GM19043 (cell line): ENCODE measurements around the gene NLRP6.
"Not testable (repeated sequence)": the region's sequence is repeated elsewhere in the genome, so short reads cannot be mapped to it uniquely, and the experiment has no call there.

Experiments
- ATAC-seq: cut with Tn5 transposase; IDR thresholded peaks from one replicate; pipeline ENCODE4 v1.9.1; 2021; ENCODE audit warnings: low read depth; ENCODE audit not compliant: unreplicated experiment

NLRP6 gene

DNA sequence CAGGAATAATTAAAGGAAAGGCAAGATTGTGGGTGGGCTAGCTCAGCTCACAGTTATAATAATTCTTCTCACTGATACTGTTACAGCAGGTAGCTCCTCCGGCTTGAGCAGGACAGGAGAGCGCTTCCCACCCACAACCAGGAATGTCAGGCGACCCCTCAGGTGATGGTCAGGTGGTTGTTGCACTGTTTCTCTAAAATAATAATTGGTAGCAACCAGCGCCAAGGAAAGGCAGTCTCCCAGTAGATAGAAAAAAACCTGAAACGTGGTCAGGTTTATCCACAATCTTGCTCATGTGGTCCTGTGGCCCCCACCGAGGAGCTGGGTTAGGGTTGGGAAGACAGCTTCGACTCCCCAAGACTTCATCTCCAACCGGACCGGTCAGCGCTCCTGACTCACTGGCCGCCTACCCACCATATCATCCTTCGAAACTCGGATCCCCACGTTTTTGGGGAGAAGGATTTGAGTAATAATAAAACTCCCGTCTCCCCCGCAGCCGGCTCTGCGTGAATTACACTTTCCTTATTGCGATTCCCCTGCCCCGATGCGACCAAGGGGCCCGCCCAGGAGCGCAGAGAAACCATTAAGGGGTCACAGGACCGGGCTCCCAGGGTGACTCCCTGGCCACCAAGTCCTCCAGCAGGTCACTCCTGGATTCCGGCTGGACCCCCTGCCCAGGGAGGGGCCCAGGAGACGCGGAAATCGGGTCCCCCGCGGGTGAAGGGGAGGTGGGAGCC is 39.6 kb downstream of the NLRP6 start:
- not testable (repeated sequence) for ATAC-seq

DNA sequence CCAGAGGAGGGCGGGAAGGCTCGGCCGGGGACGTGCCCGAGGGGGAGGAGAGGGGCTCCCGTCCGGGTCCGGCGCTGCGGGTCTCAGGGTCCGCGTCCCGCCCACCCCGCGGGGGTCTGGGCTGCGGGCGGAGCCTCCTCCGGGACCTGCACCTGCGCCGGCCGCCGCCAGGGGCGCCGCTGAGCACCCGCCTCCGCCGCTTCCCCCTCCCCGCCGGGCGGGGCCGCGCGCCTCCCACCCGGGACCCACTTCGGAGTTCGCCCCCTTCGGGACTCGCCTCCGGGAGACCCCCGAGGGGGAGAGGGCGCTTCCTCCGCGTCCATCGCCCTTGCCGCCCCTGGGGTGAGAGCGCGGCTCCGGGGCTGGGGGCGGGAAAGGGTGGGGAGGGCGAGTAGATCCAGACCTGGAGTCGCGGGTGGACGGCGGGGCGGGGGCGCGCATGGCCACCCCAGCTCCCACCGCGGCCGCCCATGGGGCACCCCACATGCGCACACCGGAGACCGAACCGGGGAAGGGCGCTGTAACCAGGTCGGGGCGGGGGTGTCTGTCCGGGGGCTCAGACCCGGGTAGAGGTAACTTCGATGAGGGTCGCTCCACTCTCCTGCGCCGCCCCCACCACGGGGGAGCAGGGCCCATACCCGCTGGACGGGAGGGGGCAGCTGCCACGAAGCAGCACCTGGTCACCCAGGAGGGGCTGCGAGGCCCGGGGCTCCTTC is 40.4 kb downstream of the NLRP6 start:
- ATAC-seq, result not testable (repeated sequence)

DNA sequence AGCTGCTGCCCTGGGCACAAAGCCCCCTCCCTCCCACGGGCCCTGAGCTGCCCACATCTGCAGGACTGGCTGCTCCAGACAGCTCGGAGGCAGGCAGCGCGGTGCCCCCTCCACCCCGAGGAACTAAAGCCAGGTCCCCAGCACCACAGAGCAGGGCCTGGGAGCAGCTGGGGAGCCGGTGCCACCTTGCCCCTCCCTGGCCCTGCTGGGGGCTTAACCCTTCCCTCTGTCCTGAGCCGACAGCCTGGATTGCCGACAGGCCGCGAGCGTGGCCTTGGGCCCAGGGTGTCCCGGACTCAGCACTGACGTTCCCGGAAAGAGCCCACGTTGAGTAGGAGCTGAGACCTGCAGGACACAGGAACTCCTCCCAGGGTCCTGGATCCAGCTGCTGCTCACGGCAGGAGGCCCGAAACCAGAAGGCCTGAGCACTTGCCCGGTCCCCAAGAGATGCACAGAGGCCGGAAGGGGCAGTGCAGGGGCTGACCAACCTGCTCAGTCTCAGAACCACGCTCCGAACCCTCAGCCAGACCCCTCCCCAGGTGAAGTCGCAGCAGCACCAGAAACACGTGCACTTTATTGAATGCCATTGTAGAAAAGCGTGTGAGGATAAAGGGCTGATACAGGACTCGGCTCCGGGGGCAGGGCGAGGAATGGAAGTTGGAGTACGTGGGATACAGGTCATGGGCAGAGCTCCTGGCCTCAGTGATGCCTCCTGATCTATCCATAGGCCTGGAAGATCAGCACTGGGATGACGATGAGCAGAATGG is 41.1 kb downstream of the NLRP6 start:
- not testable (repeated sequence) for ATAC-seq

DNA sequence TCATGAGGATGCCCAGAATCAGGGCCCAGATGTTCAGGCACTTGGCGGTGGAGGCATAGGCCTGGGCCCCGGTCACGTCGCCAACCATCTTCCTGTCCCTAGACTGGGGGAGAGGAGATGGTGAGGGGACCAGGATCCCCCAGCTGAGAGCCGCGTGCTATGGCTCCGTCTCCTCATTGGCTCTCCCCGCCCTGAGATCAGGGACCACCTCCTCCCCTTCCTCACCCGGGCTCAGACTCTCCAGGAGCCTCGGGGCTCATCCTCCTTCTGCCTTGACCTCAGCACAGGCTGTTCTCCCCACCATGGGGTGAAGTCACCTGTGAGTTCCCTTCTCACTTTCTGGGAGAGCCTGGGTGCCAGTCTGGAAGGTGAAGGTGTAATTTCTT is 41.7 kb downstream of the NLRP6 start:
- not testable (repeated sequence) for ATAC-seq

DNA sequence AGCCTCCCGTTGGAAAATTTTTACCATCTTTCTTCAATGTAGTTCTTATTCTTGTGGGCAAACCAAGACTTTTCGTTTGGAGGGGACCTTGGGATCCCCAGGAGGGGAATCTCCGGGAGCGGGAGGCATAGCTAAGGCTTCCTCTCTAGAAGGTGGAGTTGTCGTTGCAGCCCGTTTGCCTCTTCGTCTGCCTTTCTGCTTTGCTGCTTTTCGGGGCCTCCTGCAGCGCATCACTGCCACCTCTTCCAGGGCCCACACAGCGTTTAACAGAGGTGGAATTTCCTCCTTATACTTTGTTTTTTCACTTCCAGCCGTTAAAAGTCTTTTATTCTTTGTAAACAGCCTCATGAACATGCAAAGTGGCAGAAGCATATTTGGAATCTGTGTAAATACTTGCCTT is 45.9 kb downstream of the NLRP6 start:
- ATAC-seq, result no peak

DNA sequence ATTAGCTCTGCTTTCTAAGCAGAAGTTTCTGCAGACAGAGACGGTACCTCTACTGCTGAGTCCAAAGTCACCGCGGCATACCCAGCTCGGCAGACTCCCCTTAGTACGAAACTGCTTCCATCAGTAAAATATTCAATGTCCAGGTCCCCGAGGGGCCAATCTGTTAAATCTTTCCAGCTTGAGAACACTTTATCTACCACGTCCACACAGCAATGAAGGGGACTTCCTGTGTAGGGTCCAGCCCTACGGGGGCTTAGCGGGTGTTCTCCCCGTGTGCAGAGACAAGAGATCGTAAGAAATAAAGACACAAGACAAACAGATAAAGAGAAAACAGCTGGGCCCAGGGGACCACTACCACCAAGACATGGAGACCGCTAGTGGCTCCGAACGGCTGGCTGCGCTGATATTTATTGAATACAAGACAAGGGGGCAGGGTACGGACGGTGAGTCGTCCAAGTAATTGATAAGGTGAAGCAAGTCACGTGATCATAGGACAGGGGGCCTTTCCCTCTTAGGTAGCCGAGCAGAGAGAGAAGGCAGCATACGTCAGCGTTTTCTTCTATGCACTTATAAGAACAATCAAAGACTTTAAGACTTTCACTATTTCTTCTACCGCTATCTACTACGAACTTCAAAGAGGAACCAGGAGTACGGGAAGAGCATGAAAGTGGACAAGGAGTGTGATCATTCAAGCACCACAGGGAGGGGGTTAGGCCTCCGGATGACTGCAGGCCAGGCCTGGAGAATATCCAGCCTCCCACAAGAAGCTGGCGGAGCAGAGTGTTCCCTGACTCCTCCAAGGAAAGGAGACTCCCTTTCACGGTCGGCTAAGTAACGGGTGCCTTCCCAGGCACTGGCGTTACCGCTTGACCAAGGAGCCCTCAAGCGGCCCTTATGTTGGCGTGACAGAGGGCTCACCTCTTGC is 46.6 kb downstream of the NLRP6 start:
- not testable (repeated sequence) for ATAC-seq

DNA sequence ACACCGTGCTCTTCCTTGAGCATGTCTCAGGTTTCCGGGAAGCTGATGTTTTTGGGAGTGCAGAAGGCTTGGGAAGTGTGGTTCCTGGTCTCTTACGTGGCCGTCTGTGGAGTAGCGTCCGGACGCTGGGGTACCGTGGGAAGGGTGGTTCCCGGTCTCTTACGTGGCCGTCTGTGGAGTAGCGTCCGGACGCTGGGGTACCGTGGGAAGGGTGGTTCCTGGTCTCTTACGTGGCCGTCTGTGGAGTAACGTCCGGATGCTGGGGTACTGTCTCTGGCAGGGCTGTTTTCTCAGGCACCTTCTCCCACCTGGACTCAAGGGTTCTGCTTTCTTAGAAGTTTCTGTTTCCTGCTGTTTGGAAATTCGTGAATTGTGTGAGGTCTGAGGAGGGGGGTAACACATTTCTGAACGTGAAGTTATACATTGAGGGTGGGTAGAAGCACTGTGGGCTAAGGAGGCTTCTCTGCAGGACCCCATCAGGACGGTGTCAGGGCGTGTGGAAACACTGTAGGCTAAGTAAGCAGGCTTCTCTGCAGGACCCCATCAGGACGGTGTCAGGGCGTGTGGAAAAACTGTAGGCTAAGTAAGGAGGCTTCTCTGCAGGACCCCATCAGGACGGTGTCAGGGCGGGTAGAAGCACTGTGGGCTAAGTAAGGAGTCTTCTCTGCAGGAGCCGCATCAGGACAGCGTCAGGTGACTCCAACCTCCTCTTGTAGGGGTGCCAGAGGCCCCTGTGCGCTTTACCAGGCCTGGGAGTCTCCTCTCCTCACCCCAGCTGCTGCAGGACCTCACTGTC is 47.8 kb downstream of the NLRP6 start:
- no peak for ATAC-seq

DNA sequence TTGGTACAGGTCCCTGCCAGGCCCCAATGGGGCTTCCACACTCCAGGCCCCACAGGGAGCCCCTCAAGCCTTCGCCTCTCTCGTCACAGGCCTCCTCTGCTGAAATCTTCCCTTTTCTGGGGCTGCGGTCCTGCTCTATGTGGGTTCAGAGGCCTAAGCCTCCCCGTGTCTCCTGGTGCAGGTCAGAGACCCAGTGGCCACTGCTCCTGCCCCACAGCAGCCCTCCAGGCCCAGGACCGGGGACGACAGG is 48.3 kb downstream of the NLRP6 start:
- no peak for ATAC-seq

DNA sequence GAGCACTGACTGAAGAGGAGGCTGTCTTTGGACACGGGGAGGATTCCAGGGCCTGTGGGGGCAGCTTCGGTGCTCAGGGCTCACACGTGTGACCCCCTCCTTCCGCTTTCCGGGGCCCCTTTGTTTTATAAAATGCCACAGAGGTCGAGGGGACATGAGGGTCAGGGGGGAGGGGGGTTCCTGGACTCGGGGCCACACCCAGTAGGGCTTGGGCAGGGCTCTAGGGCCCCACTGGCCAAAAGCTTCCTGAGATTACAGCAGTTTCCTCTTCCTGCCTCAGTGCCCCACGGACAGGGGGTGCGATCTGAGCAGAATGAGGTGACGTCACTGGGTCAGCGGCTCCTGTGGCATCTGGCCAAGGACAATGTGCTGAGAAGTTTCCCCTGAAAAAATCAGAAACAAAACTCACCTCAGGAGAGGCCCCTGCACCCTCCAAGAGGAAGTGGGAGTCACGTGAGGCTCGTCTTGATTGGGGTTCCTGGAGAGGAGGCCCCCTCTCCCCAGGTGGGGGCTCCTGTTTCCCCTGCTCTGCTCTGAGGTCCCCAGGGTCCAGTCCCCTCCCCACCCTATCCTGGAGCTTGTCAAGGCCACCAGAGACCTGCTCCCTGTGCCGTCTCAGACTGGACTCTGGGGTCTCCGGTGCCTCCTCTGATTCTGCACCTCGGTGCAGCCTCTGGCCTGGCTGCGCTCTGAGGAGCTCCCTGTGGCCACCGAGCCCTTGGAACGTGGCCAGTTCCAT is 48.8 kb downstream of the NLRP6 start:
- peak; percentile 60 for ATAC-seq

DNA sequence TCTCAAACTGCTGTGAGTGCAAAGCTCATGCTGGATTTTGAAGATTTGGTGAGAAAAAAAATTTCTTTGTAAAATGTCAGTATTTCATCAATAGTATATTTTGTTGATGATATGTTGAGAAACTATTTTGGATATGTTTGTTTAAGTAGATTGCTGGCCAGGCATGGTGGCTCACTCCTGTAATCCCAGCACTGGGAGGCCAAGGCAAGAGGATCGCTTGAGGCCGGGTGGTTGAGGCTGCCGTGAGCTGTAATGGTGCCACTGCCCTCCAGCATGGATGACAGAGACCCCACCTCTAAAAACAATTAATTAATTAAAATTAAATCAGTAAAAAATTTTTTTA is 49.3 kb downstream of the NLRP6 start:
- ATAC-seq, result no peak

DNA sequence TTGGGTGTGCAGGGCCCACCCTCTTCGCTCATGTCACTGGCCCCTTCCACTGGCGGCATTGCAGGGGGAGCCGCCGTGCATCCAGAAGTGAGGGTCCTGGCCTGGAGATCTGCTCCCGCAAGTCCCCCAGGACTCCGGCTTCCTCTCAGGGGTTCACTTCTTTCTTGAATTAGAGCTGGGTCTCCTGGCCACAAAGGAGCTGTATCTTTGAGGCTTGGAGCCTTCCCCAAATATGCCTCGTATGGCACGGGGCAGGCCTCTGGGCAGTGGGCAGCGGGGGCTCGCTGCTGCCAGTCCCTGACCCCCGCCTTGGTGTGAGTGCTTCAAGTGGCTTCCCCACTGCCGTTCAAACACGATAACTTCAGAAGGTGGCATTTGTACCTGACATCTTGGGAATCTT is 49.8 kb downstream of the NLRP6 start:
- ATAC-seq, result no peak

DNA sequence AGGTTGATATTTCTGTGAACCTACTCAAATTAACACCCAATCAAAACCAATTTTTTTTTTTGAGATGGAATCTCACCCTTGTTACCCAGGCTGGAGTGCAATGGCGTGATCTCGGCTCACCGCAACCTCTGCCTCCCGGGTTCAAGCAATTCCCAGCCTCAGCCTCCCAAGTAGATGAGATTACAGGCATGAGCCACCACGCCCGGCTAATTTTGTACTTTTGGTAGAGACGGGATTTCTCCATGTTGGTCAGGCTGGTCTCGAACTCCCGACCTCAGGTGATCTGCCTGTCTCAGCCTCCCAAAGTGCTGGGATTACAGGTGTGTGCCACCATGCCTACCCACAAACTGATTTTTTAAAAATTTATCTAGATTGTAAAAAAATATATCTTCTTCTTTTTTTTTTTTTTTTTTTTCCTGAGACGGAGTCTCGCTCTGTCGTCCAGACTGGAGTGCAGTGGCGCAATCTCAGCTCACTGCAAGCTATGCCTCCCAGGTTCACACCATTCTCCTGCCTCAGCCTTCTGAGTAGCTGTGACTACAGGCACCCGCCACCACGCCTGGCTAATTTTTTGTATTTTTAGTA is 50.4 kb downstream of the NLRP6 start:
- ATAC-seq, result not testable (repeated sequence)

DNA sequence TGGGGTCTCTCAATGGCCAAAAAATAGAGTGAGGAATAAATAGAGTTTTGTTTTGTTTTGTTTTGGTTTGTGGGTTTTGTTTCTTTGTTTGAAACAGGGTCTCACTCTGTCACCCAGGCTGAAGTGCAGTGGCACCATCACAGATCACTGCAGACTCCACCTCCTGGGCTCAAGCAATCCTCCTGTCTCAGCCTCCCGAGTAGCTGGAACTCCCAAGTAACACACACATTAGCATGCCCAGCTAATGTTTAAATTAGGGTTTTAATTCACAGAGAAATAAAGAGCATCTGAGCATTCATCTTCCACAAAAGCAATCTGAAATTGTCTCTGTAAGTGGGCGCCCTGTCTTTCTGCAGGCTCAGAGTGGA is 51.7 kb downstream of the NLRP6 start:
- ATAC-seq, result no peak

DNA sequence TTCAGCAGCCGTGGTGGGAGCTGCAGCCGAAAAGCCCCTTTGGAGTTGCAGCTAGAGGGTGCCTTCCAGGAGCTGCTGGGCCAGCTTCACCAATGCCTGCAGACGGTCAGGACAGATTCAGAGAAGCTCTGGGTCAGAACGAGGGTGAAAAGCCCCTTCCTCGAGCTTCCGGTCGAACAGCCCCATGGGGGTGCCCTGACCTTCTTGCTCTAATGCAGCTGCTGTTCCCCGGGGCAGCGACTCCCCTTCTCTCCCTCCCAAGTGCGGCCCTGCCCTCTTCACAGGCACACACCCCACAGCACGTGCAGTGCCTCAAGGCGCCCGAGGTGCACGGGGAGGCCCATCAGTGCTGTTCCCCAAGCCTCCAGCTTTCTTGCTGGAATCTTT is 52.1 kb downstream of the NLRP6 start:
- ATAC-seq, result no peak

DNA sequence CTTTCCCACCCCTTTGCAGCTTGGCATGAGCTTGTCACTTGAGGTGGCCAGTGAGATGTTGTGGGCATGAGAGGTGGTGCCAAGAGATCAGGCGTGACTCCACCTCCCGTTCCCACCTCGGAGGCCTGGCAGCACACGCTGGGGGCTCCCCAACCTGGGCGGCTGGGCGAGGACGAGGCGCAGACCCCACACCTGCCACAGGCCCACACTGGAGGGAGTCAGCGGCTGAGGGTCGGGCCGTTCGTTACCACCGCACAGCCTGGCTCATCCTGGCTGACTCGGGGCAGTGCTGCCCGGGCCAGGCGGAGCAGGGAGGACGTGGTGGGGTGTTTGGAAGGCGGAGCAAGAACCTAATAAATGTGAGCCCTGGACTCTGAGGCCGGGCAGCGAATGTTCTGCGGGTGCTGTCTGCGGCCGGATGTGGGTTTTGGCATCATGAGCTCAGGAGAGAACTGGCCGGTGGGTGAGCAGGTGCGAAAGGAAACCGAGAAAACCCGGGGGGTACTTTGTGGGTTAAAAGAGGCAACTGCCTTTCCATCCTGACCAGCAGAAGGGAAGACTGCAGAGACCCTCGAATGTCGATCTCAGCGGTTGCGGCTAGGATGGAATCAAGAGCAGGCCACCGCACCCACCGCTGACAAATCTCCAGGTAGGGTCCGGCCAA is 52.6 kb downstream of the NLRP6 start:
- no peak for ATAC-seq

DNA sequence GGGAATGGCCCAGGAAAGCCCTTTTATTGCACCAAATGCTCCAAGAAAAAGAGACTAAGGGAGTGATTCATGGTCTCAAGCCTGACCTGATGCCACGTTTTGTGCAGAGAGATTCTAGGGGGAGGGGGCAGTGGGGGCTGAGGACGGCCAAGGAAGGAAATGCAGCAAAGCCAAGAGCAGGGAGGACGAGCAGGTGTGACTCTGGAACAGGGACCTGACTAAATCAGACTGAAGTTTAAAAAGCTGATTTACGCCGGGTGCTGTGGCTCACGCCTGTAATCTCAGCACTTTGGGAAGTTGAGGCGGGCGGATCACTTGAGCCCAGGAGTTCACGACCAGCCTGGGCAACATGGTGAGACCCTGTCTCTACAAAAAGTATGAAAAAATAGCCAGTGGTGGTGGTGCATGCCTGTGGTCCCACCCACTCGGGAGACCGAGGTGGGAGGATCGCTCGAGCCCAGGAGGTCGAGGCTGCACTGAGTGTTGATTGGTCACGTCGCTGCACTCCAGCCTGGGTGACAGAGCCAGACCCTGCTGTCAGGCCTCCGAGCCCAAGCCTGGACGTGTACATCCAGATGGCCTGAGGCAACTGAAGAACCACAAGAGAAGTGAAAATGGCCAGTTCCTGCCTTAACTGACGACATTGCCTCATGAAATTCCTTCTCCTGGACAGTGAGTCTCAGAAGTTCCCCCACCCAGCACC is 53.3 kb downstream of the NLRP6 start:
- ATAC-seq, result no peak

DNA sequence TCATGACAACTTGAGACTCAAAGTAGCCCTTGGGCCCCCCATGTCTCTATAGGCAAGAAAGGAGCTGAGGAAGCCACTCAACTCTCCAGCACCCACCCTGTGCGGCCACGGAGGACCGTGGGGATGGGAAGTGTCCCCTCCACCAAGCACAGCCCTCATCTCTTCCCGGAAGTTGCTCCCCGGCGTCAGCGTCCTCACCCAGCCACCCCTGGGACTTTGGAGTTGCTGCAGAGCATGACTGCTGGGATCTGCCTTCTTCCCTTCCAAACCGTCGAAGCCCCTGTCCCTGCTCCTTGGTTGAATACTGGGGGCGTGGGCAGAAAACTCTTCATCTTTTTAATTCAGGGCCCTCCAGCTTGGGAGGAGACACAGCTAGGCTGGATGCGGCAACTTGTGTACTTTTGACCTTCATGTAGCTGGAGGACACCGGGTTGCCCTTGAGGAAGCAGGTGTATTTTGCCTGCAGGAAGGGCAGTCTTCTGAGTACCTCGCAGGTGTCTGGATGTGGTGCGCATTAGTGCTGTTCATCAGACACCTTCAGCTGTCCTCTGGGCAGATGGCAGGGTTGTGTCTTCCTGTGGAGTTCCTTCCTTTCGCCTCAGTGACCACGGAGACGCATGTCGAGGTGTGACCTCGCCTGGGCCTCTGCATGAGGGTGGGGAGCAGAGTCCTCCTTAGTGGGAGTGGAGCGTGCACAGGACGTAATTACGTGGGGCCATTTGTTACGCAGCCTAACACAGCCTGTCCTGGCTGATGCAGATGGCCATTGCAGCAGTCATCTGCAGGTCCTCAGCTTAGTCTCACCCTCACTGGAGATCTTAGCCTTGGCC is 54.7 kb downstream of the NLRP6 start:
- ATAC-seq, result no peak
